Fibroblast of lung (primary cell): ENCODE results near the gene UBL7. TPM values are rescaled to one million over a fixed set of nuclear protein-coding genes. Genes with fewer than 3 reads are reported as not detected.

ENCODE experiments used
- DNase-seq, 2 donors: peaks; one replicate each; pipeline versions ENCODE4 v3.0.0 to v3.0.0-alpha.2; 2010; ENCODE audit warnings: low read depth in 2 of 2
- H2AFZ ChIP-seq: 2 replicates; pipeline ENCODE4 v1.5.1; 2012; ENCODE audit warnings: low read length, control low read depth, inconsistent platforms
- H3K27ac ChIP-seq: 2 replicates; pipeline ENCODE4 v1.5.1; 2011; ENCODE audit warnings: low read length, control low read depth; ENCODE audit not compliant: insufficient read depth
- H3K27me3 ChIP-seq: 2 replicates; pipeline ENCODE4 v1.5.1; 2011; ENCODE audit warnings: mild to moderate bottlenecking, low read length; ENCODE audit not compliant: control insufficient read depth, insufficient read depth
- H3K36me3 ChIP-seq: 2 replicates; pipeline ENCODE4 v1.5.1; 2011; ENCODE audit warnings: low read length; ENCODE audit not compliant: control insufficient read depth, insufficient read depth
- H3K4me1 ChIP-seq: 2 replicates; pipeline ENCODE4 v1.5.1; 2011; ENCODE audit warnings: low read length; ENCODE audit not compliant: control insufficient read depth, insufficient read depth; ENCODE audit errors: extremely low read depth
- H3K4me2 ChIP-seq: 2 replicates; pipeline ENCODE4 v1.5.1; 2011; ENCODE audit warnings: low read length, control low read depth; ENCODE audit not compliant: insufficient read depth; ENCODE audit errors: extremely low read depth
- H3K4me3 ChIP-seq, 4 experiments: fragments of 200-600 bp in 1 of 4; sonication (generic) in 1 of 4; replicated peaks in 1 of 4; 2 replicates each; pipeline ENCODE4 v1.5.1; 2011 to 2016; ENCODE audit warnings: low read length in 4 of 4, low read depth in 3 of 4, mild to moderate bottlenecking in 3 of 4, control low read depth in 2 of 4, inconsistent platforms in 1 of 4, mixed read lengths in 1 of 4; ENCODE audit not compliant: insufficient read depth in 1 of 4; ENCODE audit errors: control extremely low read depth in 1 of 4
- H3K79me2 ChIP-seq: 2 replicates; pipeline ENCODE4 v1.5.1; 2012; ENCODE audit warnings: mild to moderate bottlenecking, low read length, inconsistent platforms; ENCODE audit not compliant: control insufficient read depth, insufficient read depth
- H3K9ac ChIP-seq: 2 replicates; pipeline ENCODE4 v1.5.1; 2011; ENCODE audit warnings: mild to moderate bottlenecking, low read length, control low read depth; ENCODE audit not compliant: insufficient read depth
- H3K9me3 ChIP-seq: 2 replicates; pipeline ENCODE4 v1.5.1; 2012; ENCODE audit warnings: low read depth, low read length; ENCODE audit not compliant: control insufficient read depth, insufficient read depth
- H4K20me1 ChIP-seq: 2 replicates; pipeline ENCODE4 v1.5.1; 2011; ENCODE audit warnings: low read length; ENCODE audit not compliant: control insufficient read depth, insufficient read depth; ENCODE audit errors: extremely low read depth
- CTCF ChIP-seq, 2 donors: IDR thresholded peaks in 1 of 2; conservative IDR thresholded peaks in 1 of 2; 1 replicate in 1 of 2; 2 replicates in 1 of 2; pipeline ENCODE4 v1.5.1; 2011 to 2012; ENCODE audit warnings: low read length in 2 of 2, control low read depth in 1 of 2, inconsistent platforms in 1 of 2, low read depth in 1 of 2, mild to moderate bottlenecking in 1 of 2
- EZH2 ChIP-seq: IDR thresholded peaks from 2 replicates; pipeline ENCODE4 v1.5.1; 2012; ENCODE audit warnings: low read length, control low read depth, mild to moderate bottlenecking; ENCODE audit errors: missing control alignments
- polyA plus RNA-seq, 2 donors: library from polyadenylated mRNA; depleted of rRNA in 1 of 2; stranded (reverse) in 1 of 2; unstranded in 1 of 2; fragments of >200 nt; gene quantifications; 2 replicates each; pipeline ENCODE4 v1.2.1, GENCODE V29; 2011 to 2012; ENCODE audit warnings: missing spikeins in 1 of 2
- total RNA-seq: library from RNA; depleted of rRNA; stranded (reverse); fragments of >200 nt; gene quantifications from 2 replicates; pipeline ENCODE4 v1.2.1, GENCODE V29; 2014

Gene UBL7
- total and polyA plus RNA-seq, 2 donors (not counting 1 experiment from before 2014, with no cell fraction given), result 31.9 to 36.8 TPM

GRCh38 chr15:74415966-74416916 is 44.7 kb downstream of the UBL7 start:
- H3K4me1 ChIP-seq, result peaks cover 14% of the 10 kb centered on the region
- no peak overlapping the region for H3K4me2 ChIP-seq
- H3K36me3 ChIP-seq, result peaks cover 14% of the 10 kb centered on the region
- no peak overlapping the region for H3K9ac ChIP-seq
- H3K4me3 ChIP-seq, result no peak overlapping the region
- DNase-seq, result no peak
- H3K79me2 ChIP-seq, result peaks cover 25% of the 10 kb centered on the region
- H2AFZ ChIP-seq, result no peak overlapping the region
- no peak overlapping the region for H3K27ac ChIP-seq
- no peaks in the 10 kb centered on the region for H3K9me3 ChIP-seq
- no peaks in the 10 kb centered on the region for H3K27me3 ChIP-seq
- no peaks in the 10 kb centered on the region for H4K20me1 ChIP-seq
- no peak for TF ChIP-seq CTCF (conservative IDR thresholded peaks at IDR 0.05 in 1 of 2, IDR thresholded peaks at IDR 0.05 in 1 of 2; ENCODE audit: low read depth in 1 of 2, low read length in 2 of 2)
- TF ChIP-seq EZH2, result no peak

- H3K27me3 ChIP-seq, result no peaks in the 10 kb centered on the region
- H3K79me2 ChIP-seq, result peaks cover 11% of the 10 kb centered on the region
- H3K36me3 ChIP-seq, result peaks cover 17% of the 10 kb centered on the region
- no peaks in the 10 kb centered on the region for H4K20me1 ChIP-seq
- H3K27ac ChIP-seq, result no peak overlapping the region
- no peak overlapping the region for H3K9ac ChIP-seq
- no peak overlapping the region for H3K4me2 ChIP-seq
- H2AFZ ChIP-seq, result no peak overlapping the region
- TF ChIP-seq CTCF (conservative IDR thresholded peaks at IDR 0.05 in 1 of 2, IDR thresholded peaks at IDR 0.05 in 1 of 2; ENCODE audit: low read depth in 1 of 2, low read length in 2 of 2) (no peak), EZH2 (no peak)
- no peaks in the 10 kb centered on the region for H3K9me3 ChIP-seq
- no peak overlapping the region for H3K4me3 ChIP-seq
- no peak for DNase-seq
- peaks cover 4% of the 10 kb centered on the region for H3K4me1 ChIP-seq
Observed at GRCh38 chr15:74414603-74415338, 46.2 kb downstream of the UBL7 start.

GRCh38 chr15:74414081-74414580 is 46.8 kb downstream of the UBL7 start:
- Histone ChIP-seq H3K4me2 (no peak overlapping the region), H3K27me3 (no peaks in the 10 kb centered on the region), H3K9ac (no peak overlapping the region), H3K4me3 (no peak overlapping the region), H3K9me3 (no peaks in the 10 kb centered on the region), H3K79me2 (peaks cover 4% of the 10 kb centered on the region), H3K27ac (no peak overlapping the region), H3K4me1 (no peaks in the 10 kb centered on the region), H3K36me3 (peaks cover 17% of the 10 kb centered on the region), H2AFZ (no peak overlapping the region), H4K20me1 (no peaks in the 10 kb centered on the region)
- no peak for DNase-seq
- no peak for TF ChIP-seq EZH2
- TF ChIP-seq CTCF (conservative IDR thresholded peaks at IDR 0.05 in 1 of 2, IDR thresholded peaks at IDR 0.05 in 1 of 2; ENCODE audit: low read depth in 1 of 2, low read length in 2 of 2), result no peak
